ENCODE measurements around the gene ZFP36.
"Not testable (repeated sequence)": the region's sequence is repeated elsewhere in the genome, so short reads cannot be mapped to it uniquely, and the experiment has no call there.

ZFP36 gene

DNA sequence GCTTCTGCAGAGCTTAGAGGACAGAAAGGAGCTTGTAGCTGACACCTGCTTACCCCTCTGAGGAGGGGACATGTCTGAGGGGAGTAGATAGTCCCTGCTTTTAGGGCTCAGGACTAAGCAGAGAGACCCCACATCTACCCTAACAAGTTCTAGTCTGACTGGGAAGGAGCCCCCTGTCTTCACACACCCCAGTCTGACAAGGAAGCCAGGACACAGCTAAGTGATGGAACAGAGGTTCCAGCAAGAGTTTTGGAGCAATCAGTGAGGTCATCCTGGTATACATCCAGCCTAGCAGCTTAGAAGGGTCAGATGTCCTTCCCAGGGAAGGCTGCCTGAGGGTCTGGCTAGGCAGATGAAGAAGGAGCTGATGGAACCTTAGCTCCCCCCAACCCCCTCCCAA is 30.7 kb upstream of the ZFP36 start:
- no peaks in the 10 kb centered on the region for H3K9me3 ChIP-seq (ENCODE audit: insufficient read depth, low read depth, low read length)
- H3K27me3 ChIP-seq (ENCODE audit: insufficient read depth, low read length), result no peaks in the 10 kb centered on the region
- H3K9ac ChIP-seq (ENCODE audit: low read depth, low read length), result no peak overlapping the region
- H3K4me1 ChIP-seq (ENCODE audit: insufficient read depth, low read length), result no peaks in the 10 kb centered on the region
- peaks cover 93% of the 10 kb centered on the region for H3K36me3 ChIP-seq (ENCODE audit: insufficient read depth, low read length)
- H3K4me3 ChIP-seq (ENCODE audit: low read length), result no peak overlapping the region
- no peak overlapping the region for H3K27ac ChIP-seq (ENCODE audit: low read depth, low read length)

- Histone ChIP-seq H3K4me3 (ENCODE audit: low read length) (no peak overlapping the region), H3K27me3 (ENCODE audit: insufficient read depth, low read length) (no peaks in the 10 kb centered on the region), H3K27ac (ENCODE audit: low read depth, low read length) (no peak overlapping the region), H3K4me1 (ENCODE audit: insufficient read depth, low read length) (no peaks in the 10 kb centered on the region), H3K36me3 (ENCODE audit: insufficient read depth, low read length) (peaks cover 94% of the 10 kb centered on the region), H3K9ac (ENCODE audit: low read depth, low read length) (no peak overlapping the region), H3K9me3 (ENCODE audit: insufficient read depth, low read depth, low read length) (no peaks in the 10 kb centered on the region)
- 93% methylated on average over 18 of the region's 18 CpGs for WGBS
Measured at GRCh38 chr19:39377373-39378362, 29.0 kb upstream of the ZFP36 start.

DNA sequence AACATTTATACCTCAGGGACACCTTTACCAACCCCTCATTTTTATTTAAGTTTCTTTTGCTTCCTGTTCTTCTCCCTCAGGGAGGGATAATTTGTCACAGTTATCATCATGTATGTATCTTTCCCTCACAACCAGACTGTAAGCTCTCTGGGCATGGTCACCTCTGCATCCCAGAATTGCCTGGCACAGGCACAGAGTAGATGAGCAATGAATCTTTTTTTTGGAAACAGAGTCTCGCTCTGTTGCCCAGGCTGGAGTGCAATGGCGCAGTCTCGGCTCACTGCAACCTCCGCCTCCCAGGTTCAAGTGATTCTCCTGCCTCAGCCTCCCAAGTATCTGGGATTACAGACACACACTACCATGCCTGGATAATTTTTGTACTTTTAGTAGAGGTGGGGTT is 27.3 kb upstream of the ZFP36 start:
- not testable (repeated sequence) for H3K27me3 ChIP-seq (ENCODE audit: insufficient read depth, low read length); H3K27ac ChIP-seq (ENCODE audit: low read depth, low read length); H3K4me3 ChIP-seq (ENCODE audit: low read length); H3K4me1 ChIP-seq (ENCODE audit: insufficient read depth, low read length); H3K9me3 ChIP-seq (ENCODE audit: insufficient read depth, low read depth, low read length); H3K9ac ChIP-seq (ENCODE audit: low read depth, low read length)
- peaks cover 97% of the 10 kb centered on the region for H3K36me3 ChIP-seq (ENCODE audit: insufficient read depth, low read length)
- WGBS, result 98% methylated on average over 4 of the region's 4 CpGs

GRCh38 chr19:39379865-39380396 is 26.7 kb upstream of the ZFP36 start:
- Histone ChIP-seq H3K36me3 (ENCODE audit: insufficient read depth, low read length) (peaks cover 96% of the 10 kb centered on the region), H3K4me1 (ENCODE audit: insufficient read depth, low read length) (no peaks in the 10 kb centered on the region), H3K27ac (ENCODE audit: low read depth, low read length) (no peak overlapping the region), H3K27me3 (ENCODE audit: insufficient read depth, low read length) (no peaks in the 10 kb centered on the region), H3K9ac (ENCODE audit: low read depth, low read length) (no peak overlapping the region), H3K4me3 (ENCODE audit: low read length) (no peak overlapping the region), H3K9me3 (ENCODE audit: insufficient read depth, low read depth, low read length) (no peaks in the 10 kb centered on the region)
- WGBS, result 95% methylated on average over 14 of the region's 14 CpGs

DNA sequence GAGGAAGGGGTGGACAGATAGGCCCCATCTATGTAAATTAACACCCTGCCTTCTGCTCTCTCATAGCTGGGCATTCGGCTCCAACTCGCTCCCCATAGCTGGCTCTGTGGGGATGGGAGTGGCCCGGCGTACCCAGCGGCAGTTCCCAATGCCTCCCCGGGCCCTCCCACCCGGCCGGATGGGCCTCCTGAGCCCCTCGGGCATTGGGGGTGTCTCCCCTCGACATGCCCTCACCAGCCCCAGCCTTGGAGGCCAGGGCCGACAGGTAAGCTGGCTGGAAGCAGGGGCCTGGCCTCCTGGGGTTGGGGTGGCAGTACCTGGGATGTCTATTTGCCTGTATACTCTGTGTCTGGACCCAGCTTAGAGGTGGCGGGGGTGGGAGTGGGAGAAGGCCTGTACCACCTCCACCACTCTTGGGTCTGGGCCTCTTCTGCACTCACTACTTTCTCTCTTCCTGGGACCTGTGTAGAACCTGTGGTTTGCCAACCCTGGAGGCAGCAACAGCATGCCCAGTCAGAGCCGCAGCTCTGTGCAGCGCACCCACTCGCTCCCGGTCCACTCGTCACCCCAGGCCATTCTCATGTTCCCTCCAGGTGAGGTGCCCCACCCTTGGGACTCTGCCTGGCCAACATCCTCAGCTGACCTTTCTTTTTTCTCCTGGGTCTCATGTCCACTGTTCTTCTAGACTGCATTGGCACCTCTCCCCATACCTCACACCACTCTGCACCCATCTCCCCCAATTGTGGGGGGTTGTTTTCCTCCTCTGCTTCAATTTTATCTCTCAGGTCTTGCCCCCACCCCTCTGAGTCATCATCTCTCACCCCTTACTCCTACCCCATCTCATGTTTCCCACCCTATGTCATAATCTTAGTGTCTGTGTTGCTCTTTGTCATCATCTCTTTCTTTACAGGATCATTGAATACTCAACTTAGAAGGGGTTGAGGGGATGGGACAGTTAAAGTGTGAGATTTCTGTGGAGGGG is 25.8 kb upstream of the ZFP36 start:
- no peaks in the 10 kb centered on the region for H3K27me3 ChIP-seq (ENCODE audit: insufficient read depth, low read length)
- no peak overlapping the region for H3K9ac ChIP-seq (ENCODE audit: low read depth, low read length)
- no peaks in the 10 kb centered on the region for H3K9me3 ChIP-seq (ENCODE audit: insufficient read depth, low read depth, low read length)
- no peaks in the 10 kb centered on the region for H3K4me1 ChIP-seq (ENCODE audit: insufficient read depth, low read length)
- peaks cover 95% of the 10 kb centered on the region for H3K36me3 ChIP-seq (ENCODE audit: insufficient read depth, low read length)
- 95% methylated on average over 17 of the region's 17 CpGs for WGBS
- no peak overlapping the region for H3K4me3 ChIP-seq (ENCODE audit: low read length)
- no peak overlapping the region for H3K27ac ChIP-seq (ENCODE audit: low read depth, low read length)

GRCh38 chr19:39381910-39382611 is 24.6 kb upstream of the ZFP36 start:
- WGBS, result 92% methylated on average over 10 of the region's 10 CpGs
- H3K4me3 ChIP-seq (ENCODE audit: low read length), result no peak overlapping the region
- H3K4me1 ChIP-seq (ENCODE audit: insufficient read depth, low read length), result no peaks in the 10 kb centered on the region
- H3K9ac ChIP-seq (ENCODE audit: low read depth, low read length), result no peak overlapping the region
- H3K27me3 ChIP-seq (ENCODE audit: insufficient read depth, low read length), result no peaks in the 10 kb centered on the region
- H3K9me3 ChIP-seq (ENCODE audit: insufficient read depth, low read depth, low read length), result no peaks in the 10 kb centered on the region
- H3K36me3 ChIP-seq (ENCODE audit: insufficient read depth, low read length), result peaks cover 95% of the 10 kb centered on the region
- H3K27ac ChIP-seq (ENCODE audit: low read depth, low read length), result no peak overlapping the region

DNA sequence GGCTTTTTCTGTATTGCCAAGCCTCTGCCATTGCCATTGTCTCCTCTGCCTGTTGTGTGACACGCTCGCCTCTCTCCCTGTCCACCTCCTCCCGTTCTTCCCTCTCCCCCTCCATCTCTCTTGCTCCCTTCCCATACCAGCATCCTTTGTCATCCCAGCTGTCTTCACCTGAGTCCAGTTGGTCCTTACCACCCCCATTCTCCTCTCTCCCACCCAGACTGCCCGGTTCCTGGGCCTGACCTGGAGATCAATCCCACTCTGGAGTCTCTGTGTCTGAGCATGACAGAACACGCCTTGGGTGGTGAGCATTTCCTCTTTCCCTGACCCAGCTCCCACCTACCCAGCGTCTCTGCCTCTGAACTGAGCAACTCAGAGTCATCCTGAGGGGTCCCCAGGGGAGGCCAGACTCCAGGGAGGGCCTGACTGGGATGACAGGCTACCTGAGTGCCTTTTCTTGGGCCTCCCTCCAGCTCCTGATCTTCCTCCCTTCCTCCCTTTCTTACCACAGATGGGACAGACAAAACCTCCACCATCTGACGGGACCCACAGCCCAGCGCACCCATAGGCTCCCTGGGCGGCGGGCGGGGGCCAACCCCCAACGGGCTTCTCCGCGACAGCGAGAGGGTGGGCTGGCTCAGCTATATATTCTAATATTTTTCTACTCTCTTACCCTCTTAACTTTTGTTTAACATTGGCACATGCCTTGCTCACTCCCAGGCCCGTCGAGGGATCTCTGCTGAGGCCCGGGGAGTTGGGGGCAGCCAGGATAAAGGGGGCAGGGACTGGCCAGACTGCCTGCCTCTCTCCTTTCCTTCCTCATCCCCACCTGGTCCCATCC is 23.4 kb upstream of the ZFP36 start:
- H3K27ac ChIP-seq (ENCODE audit: low read depth, low read length), result no peak overlapping the region
- H3K9ac ChIP-seq (ENCODE audit: low read depth, low read length), result no peak overlapping the region
- H3K27me3 ChIP-seq (ENCODE audit: insufficient read depth, low read length), result no peaks in the 10 kb centered on the region
- peaks cover 94% of the 10 kb centered on the region for H3K36me3 ChIP-seq (ENCODE audit: insufficient read depth, low read length)
- no peaks in the 10 kb centered on the region for H3K9me3 ChIP-seq (ENCODE audit: insufficient read depth, low read depth, low read length)
- H3K4me1 ChIP-seq (ENCODE audit: insufficient read depth, low read length), result no peaks in the 10 kb centered on the region
- no peak overlapping the region for H3K4me3 ChIP-seq (ENCODE audit: low read length)
- 91% methylated on average over 18 of the region's 18 CpGs for WGBS

GRCh38 chr19:39384839-39385568 is 21.6 kb upstream of the ZFP36 start:
- H3K9ac ChIP-seq (ENCODE audit: low read depth, low read length), result no peak overlapping the region
- no peak overlapping the region for H3K4me3 ChIP-seq (ENCODE audit: low read length)
- no peaks in the 10 kb centered on the region for H3K9me3 ChIP-seq (ENCODE audit: insufficient read depth, low read depth, low read length)
- 65% methylated on average over 8 of the region's 9 CpGs for WGBS
- H3K27ac ChIP-seq (ENCODE audit: low read depth, low read length), result 0 out of 2 replicates have a peak overlapping the region, but pooled peaks have one; percentile 35
- peaks cover 92% of the 10 kb centered on the region for H3K36me3 ChIP-seq (ENCODE audit: insufficient read depth, low read length)
- no peaks in the 10 kb centered on the region for H3K27me3 ChIP-seq (ENCODE audit: insufficient read depth, low read length)
- H3K4me1 ChIP-seq (ENCODE audit: insufficient read depth, low read length), result peaks cover 3% of the 10 kb centered on the region; the same call in 1 of the 2 replicates

DNA sequence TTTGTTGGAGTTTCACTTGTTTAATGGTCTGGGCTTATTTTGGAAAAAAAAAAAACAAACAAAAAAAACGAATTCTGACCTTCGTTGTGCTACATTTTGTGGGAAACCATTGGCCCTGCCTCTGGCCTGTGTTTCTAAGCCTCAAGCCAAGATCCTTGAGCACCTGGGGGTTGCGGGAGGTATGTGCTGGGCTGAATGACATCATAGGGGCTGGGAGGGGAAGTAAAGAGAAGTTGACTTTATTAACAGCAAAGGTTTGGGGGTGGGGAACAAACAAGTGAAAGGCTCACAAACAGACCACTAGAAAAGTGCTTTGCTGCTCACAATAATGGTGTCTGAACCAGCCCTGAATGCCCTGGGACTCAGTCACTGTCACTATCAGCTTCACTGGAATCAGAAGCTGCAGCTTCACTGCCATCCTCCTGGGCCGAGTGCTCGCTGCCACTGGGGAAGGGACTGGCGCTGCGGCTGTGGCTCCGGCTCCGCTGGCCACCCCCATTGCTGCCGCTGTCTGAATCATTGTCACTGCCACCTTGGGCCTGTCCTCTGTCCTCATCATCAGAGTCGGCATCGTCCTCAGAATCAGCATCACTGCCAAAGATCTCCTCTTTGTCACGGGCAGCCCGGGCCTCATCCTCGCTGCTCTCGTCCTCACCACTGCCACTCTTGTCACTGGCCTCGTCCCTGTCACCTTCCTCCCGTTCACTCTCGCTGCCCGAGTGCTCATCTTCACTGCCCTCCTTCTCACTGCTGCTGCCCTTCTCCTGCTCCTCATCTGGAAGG is 20.8 kb upstream of the ZFP36 start:
- Histone ChIP-seq H3K36me3 (ENCODE audit: insufficient read depth, low read length) (peaks cover 84% of the 10 kb centered on the region), H3K9ac (ENCODE audit: low read depth, low read length) (no peak overlapping the region), H3K4me1 (ENCODE audit: insufficient read depth, low read length) (peaks cover 3% of the 10 kb centered on the region; the same call in 1 of the 2 replicates), H3K27ac (ENCODE audit: low read depth, low read length) (peak overlapping the region; percentile 35; the same call in 1 of the 2 replicates), H3K27me3 (ENCODE audit: insufficient read depth, low read length) (no peaks in the 10 kb centered on the region), H3K4me3 (ENCODE audit: low read length) (no peak overlapping the region), H3K9me3 (ENCODE audit: insufficient read depth, low read depth, low read length) (no peaks in the 10 kb centered on the region)
- WGBS, result 89% methylated on average over 20 of the region's 20 CpGs
